SK-N-MC (cell line): ENCODE data around the gene AHRR.

Experiments
- EZH2 ChIP-seq: fragments of 200-600 bp; sonication (generic); IDR thresholded peaks from one replicate; pipeline ENCODE4 v1.6.1; 2017; ENCODE audit warnings: antibody characterized with exemption
- FOXP2 ChIP-seq: optimal IDR thresholded peaks from 2 replicates; pipeline ENCODE3; 2011; ENCODE audit warnings: mild to moderate bottlenecking, moderate library complexity; ENCODE audit not compliant: insufficient read depth; ENCODE audit errors: extremely low read length, control extremely low read depth
- POLR2AphosphoS5 ChIP-seq: IDR thresholded peaks from 2 replicates; pipeline ENCODE4 v1.6.1; 2012; ENCODE audit warnings: mild to moderate bottlenecking, low read depth, low read length, borderline replicate concordance

DNA sequence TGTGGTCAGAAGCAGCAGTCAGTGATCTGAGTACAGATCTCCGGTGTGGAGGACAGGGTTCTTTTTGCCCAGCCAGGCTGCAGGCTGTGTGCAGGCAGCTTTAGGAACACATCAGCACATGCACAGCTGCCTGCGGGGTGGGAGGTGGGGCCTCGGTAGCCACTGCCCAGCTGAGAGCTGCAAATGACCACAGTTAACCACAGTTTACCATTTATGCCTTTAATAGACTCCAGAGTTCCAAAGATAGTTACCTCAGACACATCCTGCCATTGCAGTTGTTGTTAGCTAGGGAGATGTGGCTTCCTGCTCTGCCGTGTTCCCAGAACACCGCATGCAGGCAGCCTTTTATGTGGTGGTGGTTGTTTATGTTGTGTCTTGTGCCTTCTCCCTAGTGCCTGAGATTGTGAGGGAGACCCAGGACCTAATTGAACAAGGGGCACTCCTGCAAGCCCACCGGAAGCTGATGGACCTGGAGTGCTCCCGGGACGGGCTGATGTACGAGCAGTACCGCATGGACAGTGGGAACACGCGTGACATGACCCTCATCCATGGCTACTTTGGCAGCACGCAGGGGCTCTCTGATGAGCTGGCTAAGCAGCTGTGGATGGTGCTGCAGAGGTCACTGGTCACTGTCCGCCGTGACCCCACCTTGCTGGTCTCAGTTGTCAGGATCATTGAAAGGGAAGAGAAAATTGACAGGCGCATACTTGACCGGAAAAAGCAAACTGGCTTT is 131.6 kb downstream of the AHRR start:
- no peak for TF ChIP-seq POLR2AphosphoS5
- TF ChIP-seq EZH2, result no peak
- TF ChIP-seq FOXP2, result no peak
